BE2C (cell line): ENCODE measurements around the gene ASTL.

Experiments
- DNase-seq: peaks from one replicate; pipeline ENCODE4 v3.0.0-alpha.2; 2020
- H3K27me3 ChIP-seq: fragments of 250-450 bp; sonication (Bioruptor Pico); 2 replicates; pipeline ENCODE4 v1.5.1; 2020; ENCODE audit warnings: mild to moderate bottlenecking
- H3K36me3 ChIP-seq: fragments of 250-450 bp; sonication (Bioruptor Pico); 2 replicates; pipeline ENCODE4 v1.5.1; 2020; ENCODE audit warnings: mild to moderate bottlenecking
- H3K4me1 ChIP-seq: fragments of 250-450 bp; sonication (Bioruptor Pico); 2 replicates; pipeline ENCODE4 v1.5.1; 2020
- H3K4me3 ChIP-seq: 2 replicates; pipeline ENCODE4 v1.5.1; 2011; ENCODE audit warnings: low read depth, low read length
- H3K9me3 ChIP-seq: fragments of 250-450 bp; sonication (Bioruptor Pico); 2 replicates; pipeline ENCODE4 v1.5.1; 2020
- TF ChIP-seq, protein P1 (sequence below): IDR thresholded peaks from 2 replicates; pipeline ENCODE4 v1.5.1; 2012; ENCODE audit warnings: mild to moderate bottlenecking, low read depth, low read length

ASTL gene

DNA sequence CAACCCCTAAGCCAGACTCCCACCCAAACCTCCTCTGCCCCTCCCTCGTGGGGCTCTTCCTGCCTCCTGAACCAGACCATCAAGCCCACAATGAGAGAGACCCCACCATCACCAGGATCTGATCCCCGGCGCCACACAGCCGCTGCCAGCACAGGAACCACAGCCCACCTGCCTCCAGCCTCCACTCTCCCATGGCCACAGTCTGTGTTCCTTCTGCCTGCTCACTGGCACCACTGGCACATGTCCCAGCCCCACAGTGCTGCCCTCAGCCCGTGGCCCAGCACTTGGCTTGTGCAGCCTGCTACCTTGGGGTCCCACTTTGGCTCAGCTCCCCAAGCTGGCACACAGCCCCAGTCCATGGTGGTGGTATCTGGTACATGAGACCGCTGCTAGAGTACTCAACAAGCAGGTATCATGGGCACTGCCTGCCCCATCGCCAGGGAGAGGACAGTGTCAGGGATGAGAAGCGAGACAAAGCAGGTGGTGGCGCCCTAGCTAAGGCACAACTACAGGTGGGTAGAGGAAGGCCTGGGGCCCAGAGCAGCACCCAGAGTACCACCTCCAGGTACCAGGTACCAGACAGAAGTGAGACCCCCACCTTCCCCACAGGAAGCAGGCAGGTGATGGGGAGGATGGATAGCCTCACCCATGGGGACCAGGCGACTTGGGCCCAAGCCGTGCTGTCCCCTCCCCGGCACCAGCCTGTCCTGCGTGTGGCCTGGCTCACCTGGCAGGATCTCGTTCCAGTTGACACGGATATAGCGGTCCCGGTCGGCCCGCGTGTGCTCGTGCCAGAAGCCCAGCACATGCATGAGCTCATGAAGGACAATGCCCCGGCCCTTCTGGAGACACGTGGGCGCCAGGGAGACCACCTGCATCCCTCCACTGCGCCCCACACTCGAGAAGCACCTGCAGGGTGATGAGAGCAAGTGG lies 6.2 kb downstream of the ASTL start:
- Histone ChIP-seq H3K4me3 (no peak overlapping the region), H3K36me3 (no peaks in the 10 kb centered on the region), H3K27me3 (no peaks in the 10 kb centered on the region), H3K4me1 (no peaks in the 10 kb centered on the region), H3K9me3 (no peaks in the 10 kb centered on the region)
- TF ChIP-seq, protein P1, sequence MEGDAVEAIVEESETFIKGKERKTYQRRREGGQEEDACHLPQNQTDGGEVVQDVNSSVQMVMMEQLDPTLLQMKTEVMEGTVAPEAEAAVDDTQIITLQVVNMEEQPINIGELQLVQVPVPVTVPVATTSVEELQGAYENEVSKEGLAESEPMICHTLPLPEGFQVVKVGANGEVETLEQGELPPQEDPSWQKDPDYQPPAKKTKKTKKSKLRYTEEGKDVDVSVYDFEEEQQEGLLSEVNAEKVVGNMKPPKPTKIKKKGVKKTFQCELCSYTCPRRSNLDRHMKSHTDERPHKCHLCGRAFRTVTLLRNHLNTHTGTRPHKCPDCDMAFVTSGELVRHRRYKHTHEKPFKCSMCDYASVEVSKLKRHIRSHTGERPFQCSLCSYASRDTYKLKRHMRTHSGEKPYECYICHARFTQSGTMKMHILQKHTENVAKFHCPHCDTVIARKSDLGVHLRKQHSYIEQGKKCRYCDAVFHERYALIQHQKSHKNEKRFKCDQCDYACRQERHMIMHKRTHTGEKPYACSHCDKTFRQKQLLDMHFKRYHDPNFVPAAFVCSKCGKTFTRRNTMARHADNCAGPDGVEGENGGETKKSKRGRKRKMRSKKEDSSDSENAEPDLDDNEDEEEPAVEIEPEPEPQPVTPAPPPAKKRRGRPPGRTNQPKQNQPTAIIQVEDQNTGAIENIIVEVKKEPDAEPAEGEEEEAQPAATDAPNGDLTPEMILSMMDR: no peak
- no peak for DNase-seq

DNA sequence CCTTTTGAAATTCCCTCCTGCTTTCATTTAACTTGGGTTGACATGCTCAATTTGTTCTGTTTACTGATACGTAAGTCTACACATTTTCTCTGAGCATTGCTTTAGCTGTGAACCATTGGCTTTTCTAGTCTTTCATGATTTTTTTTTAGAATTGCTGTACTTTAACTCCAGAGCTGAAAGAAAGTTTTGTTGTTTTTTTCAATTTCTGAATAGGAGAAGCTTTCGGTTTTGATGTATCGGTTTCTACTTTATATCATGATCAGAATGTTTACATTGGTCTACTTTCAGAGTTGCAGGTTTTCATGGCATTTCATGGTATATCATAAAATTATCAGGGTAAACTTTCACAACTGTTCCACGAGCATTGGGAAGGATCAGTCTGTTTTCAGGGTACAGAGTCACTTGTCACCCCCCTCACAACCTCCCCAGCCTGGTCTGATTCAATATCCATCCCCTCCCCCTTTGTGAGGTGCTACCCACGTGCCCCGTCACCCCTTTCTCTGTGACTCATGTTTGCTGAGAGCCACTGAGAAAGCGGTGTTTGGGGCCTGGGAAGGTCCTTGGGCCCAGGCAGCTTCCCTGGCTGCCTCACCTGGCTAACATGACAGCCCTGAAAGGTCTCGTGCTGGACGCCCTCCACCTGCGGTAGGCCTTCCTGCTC lies 7.0 kb downstream of the ASTL start:
- no peaks in the 10 kb centered on the region for H3K4me1 ChIP-seq
- H3K27me3 ChIP-seq: no peaks in the 10 kb centered on the region
- no peaks in the 10 kb centered on the region for H3K9me3 ChIP-seq
- no peak overlapping the region for H3K4me3 ChIP-seq
- no peaks in the 10 kb centered on the region for H3K36me3 ChIP-seq
- TF ChIP-seq, protein P1: no peak
- no peak for DNase-seq

DNA sequence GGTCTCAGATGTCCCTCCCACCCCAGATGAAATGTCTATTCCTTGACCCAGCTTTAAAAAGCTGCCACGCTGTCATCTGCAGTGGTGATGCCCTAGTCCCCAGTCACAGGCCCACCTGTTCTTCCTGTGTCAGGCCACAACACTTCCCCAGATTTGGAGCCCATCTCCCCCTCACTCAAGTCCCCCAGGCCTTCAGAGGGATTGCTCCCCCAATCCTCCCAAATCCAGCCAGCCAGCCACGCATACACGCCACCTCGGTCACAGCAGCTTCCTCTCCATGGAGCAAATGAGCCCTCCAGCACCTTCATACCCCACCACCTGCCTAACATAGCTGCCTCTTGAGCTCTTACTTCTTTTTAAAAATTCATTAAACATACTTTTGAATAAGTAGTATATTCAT lies 7.8 kb downstream of the ASTL start:
- no peak overlapping the region for H3K4me3 ChIP-seq
- DNase-seq: no peak
- H3K9me3 ChIP-seq: no peaks in the 10 kb centered on the region
- TF ChIP-seq, protein P1: no peak
- H3K27me3 ChIP-seq: no peaks in the 10 kb centered on the region
- no peaks in the 10 kb centered on the region for H3K4me1 ChIP-seq
- H3K36me3 ChIP-seq: no peaks in the 10 kb centered on the region

DNA sequence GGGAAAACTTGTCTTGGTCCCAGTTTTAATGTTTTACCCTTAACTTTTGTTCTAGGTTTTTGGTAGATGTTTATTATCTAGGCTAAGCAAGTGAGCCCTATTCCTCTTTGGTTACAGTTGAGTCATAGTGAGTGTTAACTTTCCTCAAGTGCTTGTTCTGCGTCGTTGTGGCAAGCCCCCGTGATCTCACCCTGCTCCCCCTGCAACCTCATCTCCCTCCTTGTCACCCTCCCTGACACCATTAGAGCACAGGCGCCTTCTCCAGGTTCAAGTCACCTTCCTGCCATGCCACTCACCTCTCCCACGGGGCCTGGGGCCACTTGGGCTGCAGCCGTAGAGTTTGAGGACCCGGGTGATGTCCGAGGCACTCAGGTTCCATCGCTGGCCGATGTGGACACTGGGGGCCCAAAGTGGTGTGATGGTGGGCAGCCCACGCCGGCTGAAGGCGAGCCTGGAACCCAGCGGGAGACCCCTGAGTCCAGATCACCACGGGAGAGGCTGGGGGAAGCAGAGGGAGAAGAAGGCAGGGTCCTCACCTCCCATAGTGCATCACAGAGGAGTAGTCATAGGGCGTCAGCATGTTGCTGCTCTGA lies 8.7 kb downstream of the ASTL start:
- Histone ChIP-seq H3K27me3 (no peaks in the 10 kb centered on the region), H3K4me3 (no peak overlapping the region), H3K4me1 (no peaks in the 10 kb centered on the region), H3K9me3 (no peaks in the 10 kb centered on the region), H3K36me3 (no peaks in the 10 kb centered on the region)
- TF ChIP-seq, protein P1: no peak
- DNase-seq: no peak

DNA sequence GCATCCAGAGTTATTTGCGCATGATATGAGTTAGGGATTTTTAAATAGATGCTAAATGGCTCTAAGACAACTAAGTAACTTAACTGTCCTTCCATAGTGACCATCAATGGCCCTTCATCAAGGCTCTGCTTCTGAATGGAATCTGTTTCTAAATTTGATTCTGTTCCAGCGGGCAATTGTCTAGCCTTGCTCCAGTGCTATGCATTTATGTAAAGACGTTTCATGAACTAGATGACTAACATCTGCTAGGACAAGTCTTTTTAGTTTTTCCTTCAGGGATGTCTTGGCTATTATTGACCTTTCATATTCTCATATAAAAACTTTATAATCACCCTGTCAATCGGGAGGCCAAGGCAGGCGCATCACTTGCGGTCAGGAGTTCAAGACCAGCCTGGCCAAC lies 9.8 kb downstream of the ASTL start:
- TF ChIP-seq, protein P1: no peak
- no peaks in the 10 kb centered on the region for H3K4me1 ChIP-seq
- no peak overlapping the region for H3K4me3 ChIP-seq
- no peaks in the 10 kb centered on the region for H3K9me3 ChIP-seq
- no peak for DNase-seq
- no peaks in the 10 kb centered on the region for H3K36me3 ChIP-seq
- no peaks in the 10 kb centered on the region for H3K27me3 ChIP-seq
